HL-60 (cell line): ENCODE data around the gene SNURF.
"Not testable (repeated sequence)": the region's sequence is repeated elsewhere in the genome, so short reads cannot be mapped to it uniquely, and the experiment has no call there.

Experiments used
- CTCF ChIP-seq: IDR thresholded peaks from one replicate; pipeline ENCODE4 v1.5.1; 2011; ENCODE audit warnings: low read length, control low read depth, inconsistent platforms; ENCODE audit not compliant: insufficient read depth
- GABPA ChIP-seq: IDR thresholded peaks from 2 replicates; pipeline ENCODE4 v1.6.1; 2012; ENCODE audit warnings: low read depth
- POLR2AphosphoS5 ChIP-seq: IDR thresholded peaks from 2 replicates; pipeline ENCODE4 v1.6.1; 2012; ENCODE audit warnings: low read depth
- REST ChIP-seq: IDR thresholded peaks from 2 replicates; pipeline ENCODE4 v1.6.1; 2012; ENCODE audit warnings: low read depth; ENCODE audit not compliant: insufficient replicate concordance
- SPI1 ChIP-seq: IDR thresholded peaks from 2 replicates; pipeline ENCODE4 v1.6.1; 2012; ENCODE audit warnings: low read depth, mild to moderate bottlenecking, borderline replicate concordance

GRCh38 chr15:24972707-24973106 is 17.9 kb downstream of the SNURF start:
- TF ChIP-seq CTCF, POLR2AphosphoS5, GABPA, SPI1, REST: not testable (repeated sequence)
